Activated T-helper 1 cell treated with anti-CD3 and anti-CD28 coated beads, Interleukin-12 subunit alpha, Interleukin-12 subunit beta, Interleukin-2, Interleukin-4 antibody, amounts not matched to agents 30 ng/mL and 10 ng/mL and 1 ng/mL, durations not matched to agents 14 hours and 24 hours and 36 hours (primary cell): ENCODE data around the gene BDKRB2. TPM values are rescaled to one million over a fixed set of nuclear protein-coding genes. Genes with fewer than 3 reads are reported as not detected.

Experiments used
- DNase-seq: peaks from one replicate; pipeline ENCODE4 v3.0.0; 2021; ENCODE audit warnings: low spot score
- H3K27ac Mint-ChIP-seq: one replicate; pipeline ENCODE4 v1.8.0; 2021; ENCODE audit warnings: mild to moderate bottlenecking, mixed read lengths
- H3K27me3 Mint-ChIP-seq: one replicate; pipeline ENCODE4 v1.8.0; 2022; ENCODE audit warnings: mild to moderate bottlenecking, moderate library complexity, mixed read lengths; ENCODE audit not compliant: insufficient read depth
- H3K36me3 Mint-ChIP-seq: one replicate; pipeline ENCODE4 v1.8.0; 2021; ENCODE audit warnings: low read depth, mixed read lengths
- H3K4me1 Mint-ChIP-seq: one replicate; pipeline ENCODE4 v1.8.0; 2021; ENCODE audit warnings: low read depth, mixed read lengths
- H3K4me3 Mint-ChIP-seq: one replicate; pipeline ENCODE4 v1.8.0; 2021; ENCODE audit warnings: mild to moderate bottlenecking, moderate library complexity, mixed read lengths
- H3K9me3 Mint-ChIP-seq: one replicate; pipeline ENCODE4 v1.8.0; 2021; ENCODE audit warnings: mixed read lengths
- intact Hi-C: fragments of 100-400 bp; cut with micrococcal nuclease; formaldehyde crosslinking; loops from one replicate; pipeline ENCODE4 v1.15.1; 2024
- total RNA-seq: library from RNA; stranded (reverse); gene quantifications from 2 replicates; pipeline ENCODE4 v1.2.3, GENCODE V29; 2022

The BDKRB2 gene
- total RNA-seq, 1 donor from 2014 or later = not detected

DNA sequence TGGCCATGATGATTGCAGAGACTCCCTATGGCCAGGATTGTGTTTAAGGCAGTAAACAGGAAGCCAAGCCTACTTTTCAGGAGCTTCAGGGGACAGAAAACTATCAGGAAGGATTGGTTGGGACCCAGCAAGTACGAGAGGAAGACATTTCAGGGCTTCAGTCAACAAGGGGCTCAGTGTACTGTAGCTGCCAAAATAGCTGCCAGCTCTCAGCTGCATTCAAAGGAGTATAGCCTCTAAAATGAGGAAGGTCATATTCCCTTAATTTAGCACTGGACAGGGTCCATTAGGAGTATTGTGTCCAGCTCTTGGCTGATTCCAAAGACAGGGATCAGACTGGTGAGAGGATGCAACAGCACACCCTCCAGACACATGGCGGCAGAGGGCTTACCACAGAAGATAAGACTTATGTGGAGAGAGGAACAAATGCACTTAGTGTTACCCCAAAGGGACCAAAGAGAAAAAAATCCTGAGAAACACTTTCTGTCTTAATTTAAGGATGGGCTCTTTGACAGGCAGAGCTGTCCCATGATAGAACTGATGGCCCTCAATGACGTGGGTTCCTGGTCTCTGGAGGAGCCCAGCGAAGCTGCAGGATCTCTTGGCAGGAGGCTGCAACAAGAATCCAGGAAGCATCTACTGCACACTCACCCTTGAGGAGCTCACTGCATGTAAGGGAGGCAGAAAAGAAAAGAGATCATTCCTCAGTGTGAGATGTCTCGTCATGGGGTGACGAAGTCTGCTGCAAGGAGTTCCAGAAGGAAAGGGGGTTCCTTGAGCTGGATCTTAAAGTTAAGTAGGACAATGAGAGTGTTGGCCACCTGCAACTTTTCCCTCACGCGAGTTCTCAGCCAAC is 66.2 kb downstream of the BDKRB2 start:
- Mint-ChIP-seq H3K27me3 (peaks cover 2% of the 10 kb centered on the region), H3K4me1 (no peaks in the 10 kb centered on the region), H3K4me3 (no peak overlapping the region), H3K9me3 (peaks cover 16% of the 10 kb centered on the region), H3K36me3 (no peaks in the 10 kb centered on the region), H3K27ac (no peak overlapping the region)
- no peak for DNase-seq
- intact Hi-C loops = no loop called here

- H3K27ac Mint-ChIP-seq = no peak overlapping the region
- H3K4me3 Mint-ChIP-seq = no peak overlapping the region
- peaks cover 2% of the 10 kb centered on the region for H3K27me3 Mint-ChIP-seq
- intact Hi-C loops = no loop called here
- no peaks in the 10 kb centered on the region for H3K36me3 Mint-ChIP-seq
- peaks cover 16% of the 10 kb centered on the region for H3K9me3 Mint-ChIP-seq
- no peak for DNase-seq
- no peaks in the 10 kb centered on the region for H3K4me1 Mint-ChIP-seq
These were observed 66.8 kb downstream of the BDKRB2 start for GRCh38 chr14:96271421-96271762.

- Mint-ChIP-seq H3K36me3 (no peaks in the 10 kb centered on the region), H3K4me1 (no peaks in the 10 kb centered on the region), H3K27ac (no peak overlapping the region), H3K4me3 (no peak overlapping the region), H3K9me3 (peaks cover 19% of the 10 kb centered on the region), H3K27me3 (peaks cover 3% of the 10 kb centered on the region)
- DNase-seq = no peak
- intact Hi-C loops = no loop called here
These were observed 68.3 kb downstream of the BDKRB2 start for GRCh38 chr14:96272777-96273473.

- no peak for DNase-seq
- Mint-ChIP-seq H3K27me3 (peaks cover 3% of the 10 kb centered on the region), H3K9me3 (peaks cover 21% of the 10 kb centered on the region), H3K27ac (no peak overlapping the region), H3K36me3 (no peaks in the 10 kb centered on the region), H3K4me3 (no peak overlapping the region), H3K4me1 (no peaks in the 10 kb centered on the region)
- intact Hi-C loops = no loop called here
These were observed 69.0 kb downstream of the BDKRB2 start for GRCh38 chr14:96273629-96274028.

- intact Hi-C loops = no loop called here
- no peak overlapping the region for H3K27ac Mint-ChIP-seq
- peaks cover 3% of the 10 kb centered on the region for H3K27me3 Mint-ChIP-seq
- DNase-seq = no peak
- H3K4me1 Mint-ChIP-seq = no peaks in the 10 kb centered on the region
- H3K9me3 Mint-ChIP-seq = peaks cover 21% of the 10 kb centered on the region
- no peaks in the 10 kb centered on the region for H3K36me3 Mint-ChIP-seq
- no peak overlapping the region for H3K4me3 Mint-ChIP-seq
These were observed 69.5 kb downstream of the BDKRB2 start for GRCh38 chr14:96274122-96274521.

GRCh38 chr14:96274543-96274942 is 69.9 kb downstream of the BDKRB2 start:
- H3K4me3 Mint-ChIP-seq = no peak overlapping the region
- H3K36me3 Mint-ChIP-seq = no peaks in the 10 kb centered on the region
- no peak for DNase-seq
- peaks cover 21% of the 10 kb centered on the region for H3K9me3 Mint-ChIP-seq
- H3K4me1 Mint-ChIP-seq = no peaks in the 10 kb centered on the region
- intact Hi-C loops = no loop called here
- H3K27ac Mint-ChIP-seq = no peak overlapping the region
- peaks cover 3% of the 10 kb centered on the region for H3K27me3 Mint-ChIP-seq

DNA sequence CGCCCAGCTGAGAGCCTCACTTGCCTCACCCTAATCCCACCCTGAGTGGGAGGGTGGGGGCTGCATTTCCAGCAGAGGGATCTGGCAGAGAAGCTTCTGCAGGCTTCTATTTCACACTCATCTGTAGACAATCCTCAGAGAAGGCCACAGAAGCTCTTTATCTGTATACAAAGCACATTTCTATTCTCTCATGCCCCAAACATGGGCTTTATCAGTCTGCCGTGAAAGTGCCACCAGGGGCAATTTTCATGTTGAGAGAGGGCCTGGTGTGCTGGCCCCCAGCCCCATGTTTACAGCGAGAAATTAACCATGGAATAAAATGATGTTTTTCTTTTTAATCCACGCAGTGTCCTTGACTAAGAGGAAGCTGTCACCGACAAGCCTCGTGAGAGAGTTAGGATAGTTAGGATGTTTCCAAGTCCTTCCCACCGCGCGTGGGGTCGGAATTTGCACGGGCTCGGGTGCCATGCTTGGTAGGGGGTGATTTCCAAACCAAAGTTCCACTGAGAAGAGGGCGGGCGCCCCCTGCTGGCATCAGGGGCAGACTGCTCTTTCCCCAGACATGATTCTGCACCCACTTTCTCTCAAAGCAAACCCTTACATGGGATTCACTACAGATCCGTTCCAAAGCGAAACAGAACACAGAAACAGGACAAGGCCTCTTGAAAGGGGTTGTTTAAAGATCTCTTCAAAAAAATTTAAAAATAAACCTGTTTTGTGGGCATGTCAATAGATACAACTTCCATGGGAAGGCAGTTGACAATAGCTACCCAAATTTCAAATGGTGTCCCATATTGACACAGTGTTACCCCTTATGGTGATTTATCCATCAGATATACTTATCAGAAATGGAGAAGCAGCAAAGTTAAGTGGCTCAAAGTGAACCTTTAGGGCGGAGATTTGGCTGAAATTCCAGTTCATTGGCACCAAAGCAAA is 70.8 kb downstream of the BDKRB2 start:
- H3K9me3 Mint-ChIP-seq = peaks cover 21% of the 10 kb centered on the region
- DNase-seq = peak; percentile 24
- H3K4me1 Mint-ChIP-seq = no peaks in the 10 kb centered on the region
- H3K36me3 Mint-ChIP-seq = no peaks in the 10 kb centered on the region
- intact Hi-C loops = loop anchor here (1.0 to 5.0 kb wide), 3 partner anchors 175 to 714 kb away; no protein-coding TSS in a partner anchor
- H3K27me3 Mint-ChIP-seq = peaks cover 3% of the 10 kb centered on the region
- no peak overlapping the region for H3K4me3 Mint-ChIP-seq
- no peak overlapping the region for H3K27ac Mint-ChIP-seq

DNA sequence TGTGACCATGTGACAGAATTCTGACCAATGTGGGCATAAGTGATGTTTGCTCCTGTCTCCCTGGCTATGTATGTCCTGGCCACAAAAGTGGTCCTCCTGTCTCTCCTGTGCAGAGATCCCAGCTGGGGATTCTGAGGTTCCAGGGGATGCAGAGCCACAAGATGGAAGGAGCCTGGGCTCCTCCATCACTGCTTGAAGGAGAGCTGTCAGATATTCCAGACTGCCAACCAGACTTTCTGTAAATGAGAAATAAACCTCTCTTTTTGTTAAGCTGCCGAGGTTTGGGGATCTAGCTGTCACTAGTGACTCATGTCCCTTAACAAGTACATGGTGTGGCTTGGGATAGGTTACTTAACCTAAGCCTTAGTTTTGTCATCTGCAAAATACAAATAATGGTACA is 73.3 kb downstream of the BDKRB2 start:
- Mint-ChIP-seq H3K4me3 (no peak overlapping the region), H3K9me3 (peaks cover 9% of the 10 kb centered on the region), H3K36me3 (no peaks in the 10 kb centered on the region), H3K27ac (no peak overlapping the region), H3K27me3 (peaks cover 3% of the 10 kb centered on the region), H3K4me1 (no peaks in the 10 kb centered on the region)
- intact Hi-C loops = loop anchor here (5.0 kb wide), 1 partner anchor 276 kb away; no protein-coding TSS in a partner anchor
- no peak for DNase-seq

DNA sequence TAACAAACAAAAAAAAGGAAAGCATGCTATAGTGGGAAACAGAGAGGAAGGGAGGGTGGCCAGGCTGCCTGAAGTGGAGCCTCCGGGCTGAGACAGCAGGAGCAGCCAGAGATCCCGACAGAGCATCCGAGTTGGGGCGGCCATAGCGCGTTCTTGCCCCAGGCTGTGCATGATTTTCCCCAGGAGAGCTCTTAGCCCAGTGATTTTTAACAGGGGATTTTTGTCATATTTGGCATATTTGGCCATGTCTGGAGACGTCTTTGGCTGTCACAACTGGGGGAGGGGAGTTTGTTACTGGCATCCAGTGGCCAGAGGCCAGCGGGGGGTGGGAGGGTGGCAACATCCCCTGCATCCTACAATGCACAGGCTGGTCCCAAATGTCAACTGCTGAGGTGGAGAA is 74.9 kb downstream of the BDKRB2 start:
- H3K36me3 Mint-ChIP-seq = no peaks in the 10 kb centered on the region
- intact Hi-C loops = loop anchor here (5.0 kb wide), 1 partner anchor 277 kb away; no protein-coding TSS in a partner anchor
- peaks cover 1% of the 10 kb centered on the region for H3K27me3 Mint-ChIP-seq
- no peak overlapping the region for H3K27ac Mint-ChIP-seq
- no peak overlapping the region for H3K4me3 Mint-ChIP-seq
- H3K9me3 Mint-ChIP-seq = peaks cover 5% of the 10 kb centered on the region
- no peak for DNase-seq
- no peaks in the 10 kb centered on the region for H3K4me1 Mint-ChIP-seq

DNA sequence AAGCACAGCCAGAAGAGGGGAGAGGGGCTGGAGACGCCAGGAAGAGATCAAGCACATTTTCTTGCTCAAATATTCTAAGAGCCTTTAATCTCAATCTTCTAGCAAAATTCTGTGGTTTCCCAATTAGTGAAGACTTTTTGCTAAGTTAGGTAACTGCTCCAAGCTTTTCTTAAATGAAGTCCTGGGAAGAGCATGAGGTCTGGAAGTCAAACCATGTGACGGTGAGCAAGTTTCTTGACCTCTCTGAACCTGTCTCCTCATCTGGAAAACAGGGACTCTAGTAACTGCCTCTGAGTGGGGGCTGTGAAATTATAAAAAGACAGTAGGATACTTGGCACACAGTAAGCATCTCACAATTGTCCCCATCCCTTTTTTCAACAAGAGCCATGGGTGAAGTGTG is 75.5 kb downstream of the BDKRB2 start:
- no peak for DNase-seq
- intact Hi-C loops = no loop called here
- Mint-ChIP-seq H3K27ac (no peak overlapping the region), H3K9me3 (peaks cover 5% of the 10 kb centered on the region), H3K4me3 (no peak overlapping the region), H3K36me3 (no peaks in the 10 kb centered on the region), H3K27me3 (peaks cover 1% of the 10 kb centered on the region), H3K4me1 (no peaks in the 10 kb centered on the region)

GRCh38 chr14:96281486-96281885 is 76.8 kb downstream of the BDKRB2 start:
- Mint-ChIP-seq H3K4me3 (no peak overlapping the region), H3K4me1 (no peaks in the 10 kb centered on the region), H3K27me3 (peaks cover 1% of the 10 kb centered on the region), H3K9me3 (peaks cover 5% of the 10 kb centered on the region), H3K27ac (no peak overlapping the region), H3K36me3 (peaks cover 5% of the 10 kb centered on the region)
- no peak for DNase-seq
- intact Hi-C loops = no loop called here

GRCh38 chr14:96284008-96284407 is 79.4 kb downstream of the BDKRB2 start:
- Mint-ChIP-seq H3K27me3 (no peaks in the 10 kb centered on the region), H3K4me3 (no peak overlapping the region), H3K4me1 (no peaks in the 10 kb centered on the region), H3K9me3 (no peaks in the 10 kb centered on the region), H3K36me3 (peaks cover 5% of the 10 kb centered on the region), H3K27ac (no peak overlapping the region)
- intact Hi-C loops = no loop called here
- no peak for DNase-seq
